ENCODE data around the gene C11orf68. TPM values are rescaled to one million over a fixed set of nuclear protein-coding genes. Genes with fewer than 3 reads are reported as not detected.

The C11orf68 gene
- total and polyA plus RNA-seq, 9 of the 15 experiments (the other 6 are each of a cell fraction or from before 2014, with no cell fraction given), result 3.6 to 35.9 (median 12.8) TPM

GRCh38 chr11:65918211-65919140 lies at the start of gene C11orf68 (continued):
- TF ChIP-seq ZNF609 (CRISPR knock-in tag; IDR thresholded peaks at IDR 0.05; ENCODE audit: borderline replicate concordance) (no peak; the same call in 1 of the 2 replicates), ZC3H4 (CRISPR knock-in tag; IDR thresholded peaks at IDR 0.05; ENCODE audit: borderline replicate concordance) (peak; percentile 61), YY1 (IDR thresholded peaks at IDR 0.05; ENCODE audit: borderline replicate concordance in 1 of 3, control insufficient read depth in 1 of 3, extremely low read depth in 1 of 3, insufficient read depth in 3 of 3, insufficient read length in 1 of 3, insufficient replicate concordance in 2 of 3, low read depth in 1 of 3, low read length in 2 of 3) (peak; percentile 62 to 95 (median 94)), CXXC5 (CRISPR knock-in tag; IDR thresholded peaks at IDR 0.05) (peak; percentile 87; the same call in 1 of the 2 replicates), ZBTB11 (CRISPR knock-in tag; IDR thresholded peaks at IDR 0.05) (0 out of 6 replicates have a peak, but pooled peaks of 1 of the 3 experiments have one; percentile 61), SNAPC5 (CRISPR knock-in tag; IDR thresholded peaks at IDR 0.05) (no peak), MAX (CRISPR knock-in tag; IDR thresholded peaks at IDR 0.05) (no peak; the same call in 1 of the 2 replicates), KAT7 (CRISPR knock-in tag; IDR thresholded peaks at IDR 0.05; ENCODE audit: borderline replicate concordance) (peak; percentile 73; the same call in 1 of the 2 replicates), MLLT1 (IDR thresholded peaks at IDR 0.05) (no peak), ZNF79 (CRISPR knock-in tag; IDR thresholded peaks at IDR 0.05; ENCODE audit: low read depth) (no peak), ZFX (CRISPR knock-in tag; IDR thresholded peaks at IDR 0.05) (peak; percentile 84), DLX4 (CRISPR knock-in tag; IDR thresholded peaks at IDR 0.05) (no peak)
